Central memory CD4-positive, alpha-beta T cell (primary cell): Measurements from ENCODE around the gene LRWD1.
"Not testable (repeated sequence)": the region's sequence is repeated elsewhere in the genome, so short reads cannot be mapped to it uniquely, and the experiment has no call there.

Source experiments
- DNase-seq: peaks from one replicate; pipeline ENCODE4 v3.0.0; 2022

Gene LRWD1

GRCh38 chr7:102469351-102469971 lies 4.7 kb downstream of the LRWD1 start:
- DNase-seq = no peak

GRCh38 chr7:102469972-102470825 lies 5.4 kb downstream of the LRWD1 start:
- DNase-seq = no peak

- no peak for DNase-seq
Observed at GRCh38 chr7:102471791-102472125, 7.0 kb downstream of the LRWD1 start.

GRCh38 chr7:102472126-102473041 lies 7.6 kb downstream of the LRWD1 start:
- DNase-seq = no peak

- no peak for DNase-seq
Observed at GRCh38 chr7:102473271-102473991, 8.6 kb downstream of the LRWD1 start.

- not testable (repeated sequence) for DNase-seq
Observed at GRCh38 chr7:102474116-102474515, 9.3 kb downstream of the LRWD1 start.

- not testable (repeated sequence) for DNase-seq
Observed at GRCh38 chr7:102474736-102475435, 10.1 kb downstream of the LRWD1 start.

- DNase-seq = peak; percentile 88
Observed at GRCh38 chr7:102478314-102479208, 13.8 kb downstream of the LRWD1 start, which contains the start of gene POLR2J. POLR2J (minus strand) TSS chr7:102478922; CDS start chr7:102478860, 62 bp downstream.

GRCh38 chr7:102479209-102479584 lies 14.4 kb downstream of the LRWD1 start:
- DNase-seq = not testable (repeated sequence)

GRCh38 chr7:102479982-102480637 lies 15.3 kb downstream of the LRWD1 start:
- not testable (repeated sequence) for DNase-seq

GRCh38 chr7:102481962-102482361 lies 17.2 kb downstream of the LRWD1 start:
- DNase-seq = not testable (repeated sequence)

- not testable (repeated sequence) for DNase-seq
Observed at GRCh38 chr7:102484317-102484716, 19.5 kb downstream of the LRWD1 start.

- peak; percentile 27 for DNase-seq
Observed at GRCh38 chr7:102490529-102491075, 25.8 kb downstream of the LRWD1 start.

GRCh38 chr7:102493220-102493935 lies 28.6 kb downstream of the LRWD1 start:
- not testable (repeated sequence) for DNase-seq

- not testable (repeated sequence) for DNase-seq
Observed at GRCh38 chr7:102494026-102494425, 29.2 kb downstream of the LRWD1 start.

- DNase-seq = not testable (repeated sequence)
Observed at GRCh38 chr7:102494473-102495149, 29.8 kb downstream of the LRWD1 start.

GRCh38 chr7:102496861-102497260 lies 32.1 kb downstream of the LRWD1 start:
- not testable (repeated sequence) for DNase-seq

GRCh38 chr7:102497308-102497707 lies 32.5 kb downstream of the LRWD1 start:
- not testable (repeated sequence) for DNase-seq
